ENCODE data around the gene GLRA3.
"Not testable (repeated sequence)": the region's sequence is repeated elsewhere in the genome, so short reads cannot be mapped to it uniquely, and the experiment has no call there.

Gene GLRA3

GRCh38 chr4:174696657-174697056 lies 132.4 kb downstream of the GLRA3 start:
- H3K4me3 ChIP-seq (ENCODE audit: low read depth, low read length): no peak overlapping the region
- no peak for TF ChIP-seq CTCF (IDR thresholded peaks at IDR 0.05; ENCODE audit: insufficient read depth, low read depth, low read length, missing control alignments)

GRCh38 chr4:174691876-174692275 lies 137.2 kb downstream of the GLRA3 start:
- not testable (repeated sequence) for DNase-seq (ENCODE audit: low read depth)

More at GRCh38 chr4:174696657-174697056, 132.4 kb downstream of the GLRA3 start:
- DNase-seq (ENCODE audit: low read depth): no peak

GRCh38 chr4:174690665-174691064 lies 138.4 kb downstream of the GLRA3 start:
- no peak for DNase-seq (ENCODE audit: low read depth)
- no peak overlapping the region for H3K4me3 ChIP-seq (ENCODE audit: low read depth, low read length)
- TF ChIP-seq CTCF (IDR thresholded peaks at IDR 0.05; ENCODE audit: insufficient read depth, low read depth, low read length, missing control alignments): no peak

More at GRCh38 chr4:174691876-174692275, 137.2 kb downstream of the GLRA3 start:
- not testable (repeated sequence) for H3K4me3 ChIP-seq (ENCODE audit: low read depth, low read length)

GRCh38 chr4:174689618-174690017 lies 139.4 kb downstream of the GLRA3 start:
- no peak for TF ChIP-seq CTCF (IDR thresholded peaks at IDR 0.05; ENCODE audit: insufficient read depth, low read depth, low read length, missing control alignments)
- H3K4me3 ChIP-seq (ENCODE audit: low read depth, low read length): no peak overlapping the region
- no peak for DNase-seq (ENCODE audit: low read depth)

- no peak for DNase-seq (ENCODE audit: low read depth)
- no peak for TF ChIP-seq CTCF (IDR thresholded peaks at IDR 0.05; ENCODE audit: insufficient read depth, low read depth, low read length, missing control alignments)
- no peak overlapping the region for H3K4me3 ChIP-seq (ENCODE audit: low read depth, low read length)
Observed at GRCh38 chr4:174686826-174687225, 142.2 kb downstream of the GLRA3 start.

- DNase-seq (ENCODE audit: low read depth): no peak
- no peak for TF ChIP-seq CTCF (IDR thresholded peaks at IDR 0.05; ENCODE audit: insufficient read depth, low read depth, low read length, missing control alignments)
- H3K4me3 ChIP-seq (ENCODE audit: low read depth, low read length): no peak overlapping the region
Observed at GRCh38 chr4:174681723-174682300, 147.2 kb downstream of the GLRA3 start.

- TF ChIP-seq CTCF (IDR thresholded peaks at IDR 0.05; ENCODE audit: insufficient read depth, low read depth, low read length, missing control alignments): no peak
- DNase-seq (ENCODE audit: low read depth): no peak
- H3K4me3 ChIP-seq (ENCODE audit: low read depth, low read length): no peak overlapping the region
Observed at GRCh38 chr4:174674305-174674840, 154.7 kb downstream of the GLRA3 start.
